K562 (cell line): Measurements from ENCODE around the gene SPINK9. TPM values are rescaled to one million over a fixed set of nuclear protein-coding genes. Genes with fewer than 3 reads are reported as not detected.

Source experiments
- ATAC-seq: fragments of 200-7000 bp; cut with Tn5 transposase; 3 replicates; pipeline ENCODE4 v1.9.1; 2020; ENCODE audit warnings: moderate library complexity
- BruUV-seq: library from RNA; stranded (reverse); fragments of 400-500 nt; replicated peaks from 2 replicates; lab custom pipeline; 2021; lab: Mats Ljungman, UMichigan
- CTCF ChIA-PET: fragments of 300-600 bp; formaldehyde crosslinking; extraction: SDS; loops from one replicate; lab custom pipeline; 2021; ENCODE audit warnings: low intra/inter-chr PET ratio; lab: Yijun Ruan, JAX
- POLR2A ChIA-PET: fragments of 300-600, 350-650 bp; sonication (Branson Sonifier 250); formaldehyde crosslinking; extraction: SDS; loops from one replicate; lab custom pipeline; 2021; ENCODE audit warnings: antibody characterized with exemption, inconsistent platforms; lab: Yijun Ruan, JAX
- DNase-seq, 4 experiments: peaks; one replicate each; pipeline versions ENCODE4 v3.0.0 to v3.0.0-alpha.2; 2011 to 2018; ENCODE audit warnings: low spot score in 3 of 4, mixed read lengths in 3 of 4; ENCODE audit errors: extremely low read depth in 1 of 4
- FAIRE-seq: peaks from 2 replicates; lab custom pipeline; 2011; peaks lifted over from hg19 to GRCh38; lab: Jason Lieb, UNC
- H2AFZ ChIP-seq: 2 replicates; pipeline ENCODE4 v1.6.0; 2011; ENCODE audit warnings: low read depth, low read length, control low read depth, inconsistent platforms
- H3K27ac ChIP-seq: fragments of 200-600 bp; 3 replicates; pipeline ENCODE4 v1.8.0; 2011; ENCODE audit warnings: low read depth, mild to moderate bottlenecking, control low read depth, inconsistent platforms, low read length, moderate library complexity, mixed read lengths; ENCODE audit errors: extremely low read depth
- H3K27me3 ChIP-seq, 2 experiments: fragments of 300-600 bp in 1 of 2; 2 replicates in 1 of 2; 3 replicates in 1 of 2; pipeline versions ENCODE4 v1.6.0 to v1.8.0; 2011; ENCODE audit warnings: inconsistent platforms in 2 of 2, low read length in 2 of 2, mild to moderate bottlenecking in 1 of 2, mixed read lengths in 1 of 2, moderate library complexity in 1 of 2; ENCODE audit not compliant: control insufficient read depth in 2 of 2, insufficient read depth in 2 of 2
- H3K36me3 ChIP-seq: fragments of 300-600 bp; 3 replicates; pipeline ENCODE4 v1.8.0; 2011; ENCODE audit warnings: mild to moderate bottlenecking, low read length, inconsistent platforms; ENCODE audit not compliant: control insufficient read depth, insufficient read depth
- H3K4me1 ChIP-seq, 2 experiments: fragments of 200-600 bp in 1 of 2; replicated peaks in 1 of 2; 2 replicates in 1 of 2; 3 replicates in 1 of 2; pipeline versions ENCODE4 v1.5.1 to v1.8.0; 2011; ENCODE audit warnings: inconsistent platforms in 2 of 2, low read length in 2 of 2, mild to moderate bottlenecking in 1 of 2, mixed read lengths in 1 of 2, moderate library complexity in 1 of 2; ENCODE audit not compliant: control insufficient read depth in 2 of 2, insufficient read depth in 2 of 2
- H3K4me2 ChIP-seq: 2 replicates; pipeline ENCODE4 v1.6.1; 2011; ENCODE audit warnings: low read length, control low read depth, inconsistent platforms, mixed read lengths; ENCODE audit not compliant: insufficient read depth
- H3K4me3 ChIP-seq: fragments of 200-600 bp; sonication (generic), shearing (Covaris generic); 2 replicates; pipeline ENCODE4 v1.5.1; 2016; ENCODE audit warnings: control low read depth, inconsistent platforms
- H3K79me2 ChIP-seq: fragments of 200-600 bp; 3 replicates; pipeline ENCODE4 v1.8.0; 2011; ENCODE audit warnings: low read length, inconsistent platforms; ENCODE audit not compliant: control insufficient read depth, insufficient read depth
- H3K9ac ChIP-seq, 2 experiments: 2 replicates each; pipeline versions ENCODE4 v1.6.0 to v1.6.1; 2011; ENCODE audit warnings: low read depth in 2 of 2, low read length in 2 of 2, control low read depth in 1 of 2, inconsistent platforms in 1 of 2, mild to moderate bottlenecking in 1 of 2, mixed read lengths in 1 of 2; ENCODE audit not compliant: insufficient read depth in 1 of 2
- H3K9me1 ChIP-seq: one replicate; pipeline ENCODE4 v1.6.0; 2011; ENCODE audit warnings: inconsistent platforms, mild to moderate bottlenecking, low read length, moderate library complexity; ENCODE audit not compliant: control insufficient read depth, insufficient read depth
- H3K9me3 ChIP-seq: replicated peaks from 2 replicates; pipeline ENCODE4 v1.5.1; 2011; ENCODE audit warnings: low read depth, low read length, inconsistent platforms; ENCODE audit not compliant: control insufficient read depth, insufficient read depth
- H4K20me1 ChIP-seq: replicated peaks from 2 replicates; pipeline ENCODE4 v1.6.1; 2011; ENCODE audit warnings: low read length, inconsistent platforms, mixed read lengths; ENCODE audit not compliant: control insufficient read depth, insufficient read depth
- GATAD2B ChIP-seq: fragments of 450-650 bp; IDR thresholded peaks from 2 replicates; pipeline ENCODE4 v1.6.1; 2017; ENCODE audit warnings: mild to moderate bottlenecking, borderline replicate concordance
- GTF3C2 ChIP-seq: IDR thresholded peaks from 3 replicates; pipeline ENCODE4 v1.6.1; 2011; ENCODE audit warnings: borderline replicate concordance, mild to moderate bottlenecking, moderate library complexity; ENCODE audit not compliant: insufficient read length; ENCODE audit errors: extremely low read depth
- KLF6 ChIP-seq: fragments of 250-450 bp; sonication (Bioruptor Pico); IDR thresholded peaks from 2 replicates; pipeline ENCODE4 v1.4.0; 2020; ENCODE audit warnings: mild to moderate bottlenecking, moderate library complexity, borderline replicate concordance
- NR1H2 ChIP-seq: sonication (generic); formaldehyde crosslinking; IDR thresholded peaks from 2 replicates; pipeline ENCODE4 v1.4.0; 2020; ENCODE audit warnings: mild to moderate bottlenecking, missing genetic modification reagents
- PHF20 ChIP-seq: fragments of 450-650 bp; IDR thresholded peaks from 2 replicates; pipeline ENCODE4 v1.6.1; 2018; ENCODE audit not compliant: partially characterized antibody
- RBM22 ChIP-seq: fragments of 200-400 bp; formaldehyde crosslinking; IDR thresholded peaks from 2 replicates; pipeline ENCODE4 v1.6.1; 2018; ENCODE audit warnings: low read length, low read depth; ENCODE audit not compliant: poor library complexity, severe bottlenecking
- THRB ChIP-seq: fragments of 450-650 bp; formaldehyde crosslinking; conservative IDR thresholded peaks from 2 replicates; pipeline ENCODE4 v1.4.0; 2022; ENCODE audit warnings: mild to moderate bottlenecking, missing genetic modification characterization
- ZNF23 ChIP-seq: fragments of 250-450 bp; sonication (Bioruptor Pico); IDR thresholded peaks from 2 replicates; pipeline ENCODE4 v1.4.0; 2020; ENCODE audit warnings: mild to moderate bottlenecking
- ZNF274 ChIP-seq: IDR thresholded peaks from 2 replicates; pipeline ENCODE4 v1.6.1; 2011; ENCODE audit warnings: low read depth, mild to moderate bottlenecking, low read length, moderate library complexity, borderline replicate concordance
- ZNF551 ChIP-seq: fragments of 250-450 bp; sonication (Bioruptor Pico); IDR thresholded peaks from 2 replicates; pipeline ENCODE4 v1.5.0; 2021; ENCODE audit warnings: mild to moderate bottlenecking, moderate library complexity
- ZNF609 ChIP-seq: sonication (generic); formaldehyde crosslinking; IDR thresholded peaks from 2 replicates; pipeline ENCODE4 v1.8.1; 2023; ENCODE audit warnings: missing genetic modification reagents, mild to moderate bottlenecking, borderline replicate concordance
- WGBS: fragments of 100-300 bp; shearing (Covaris generic); methylation state at CpG from one replicate; pipeline ENCODE4 v1.1.6; 2016; ENCODE audit warnings: low coverage, mixed read lengths; ENCODE audit not compliant: insufficient coverage; ENCODE audit errors: missing lambda C conversion rate; 5-methylcytosine and 5-hydroxymethylcytosine counted together
- in situ Hi-C: fragments of 300-500 bp; cut with MboI; formaldehyde crosslinking; loops from 4 replicates; pipeline ENCODE4 v1.15.0; 2018; ENCODE audit warnings: inconsistent platforms, mixed read lengths
- intact Hi-C: fragments of 100-400 bp; cut with micrococcal nuclease; formaldehyde crosslinking; loops from 2 replicates; pipeline ENCODE4 v1.14.2; 2022
- polyA plus RNA-seq, 8 experiments: library from polyadenylated mRNA; depleted of rRNA in 4 of 8; stranded (reverse) in 5 of 8; unstranded in 3 of 8; fragments of >200 nt; fragmentation: Nextera tagmentation in 2 of 8; fragmentation: Illumina TruSeq in 1 of 8; extraction: Ambion mirVana in 2 of 8; extraction: Trizol in 1 of 8; gene quantifications; 2 replicates each; pipeline versions ENCODE4 v1.2.1 to v1.2.3, GENCODE V29; 2011 to 2014; ENCODE audit warnings: inconsistent platforms in 1 of 8, missing spikeins in 1 of 8
- total RNA-seq, 7 experiments: library from RNA; depleted of rRNA in 6 of 7; stranded (reverse); fragments of >200 nt in 6 of 7; fragmentation: Illumina TruSeq in 2 of 7; extraction: Trizol in 2 of 7; gene quantifications; 2 replicates each; pipeline versions ENCODE4 v1.2.1 to v1.2.3, GENCODE V29; 2011 to 2021; ENCODE audit warnings: low replicate concordance in 1 of 7

The SPINK9 gene
- total and polyA plus RNA-seq, 9 of the 15 experiments (the other 6 are each of a cell fraction or from before 2014, with no cell fraction given) = not detected

GRCh38 chr5:148386041-148386440 is 50.7 kb downstream of the SPINK9 start (continued):
- TF ChIP-seq THRB (CRISPR knock-in tag) (no peak), PHF20 (no peak), RBM22 (no peak)

GRCh38 chr5:148387325-148387724 is 52.0 kb downstream of the SPINK9 start:
- ChIA-PET CTCF (no interaction called here), POLR2A (no interaction called here)
- peaks cover 7 to 22% of the 10 kb centered on the region in 2 experiments; a peak in 3 of 5 replicates for H3K4me1 ChIP-seq
- no peaks in the 10 kb centered on the region for H3K9me3 ChIP-seq
- peaks cover 13% of the 10 kb centered on the region for H3K36me3 ChIP-seq
- in situ Hi-C loops (no loop called here), intact Hi-C loops (no loop called here)
- 75% methylated on average over 3 of the region's 3 CpGs for WGBS
- no peak overlapping the region for H2AFZ ChIP-seq
- no peaks in the 10 kb centered on the region; the same call in 1 of the 2 replicates for H4K20me1 ChIP-seq
- no peak for FAIRE-seq
- H3K9me1 ChIP-seq = no peaks in the 10 kb centered on the region
- H3K4me2 ChIP-seq = no peak overlapping the region
- DNase-seq = no peak
- ATAC-seq = no peak
- BruUV-seq = no TSS peak
- no peak overlapping the region for H3K9ac ChIP-seq
- no peaks in the 10 kb centered on the region for H3K27me3 ChIP-seq
- peaks cover 69% of the 10 kb centered on the region for H3K79me2 ChIP-seq
- H3K4me3 ChIP-seq = no peak overlapping the region
- H3K27ac ChIP-seq = no peak overlapping the region
- TF ChIP-seq ZNF23 (CRISPR knock-in tag) (no peak), NR1H2 (CRISPR knock-in tag) (no peak), GTF3C2 (no peak), GATAD2B (no peak), ZNF551 (no peak), ZNF274 (no peak), ZNF609 (no peak), KLF6 (CRISPR knock-in tag) (no peak)
